PFSK-1 (cell line): ENCODE results near the gene EPB41L4B.

Experiments
- FOXP2 ChIP-seq: optimal IDR thresholded peaks from 2 replicates; pipeline ENCODE3; 2011; ENCODE audit warnings: borderline replicate concordance, control low read depth, inconsistent platforms; ENCODE audit not compliant: insufficient read depth; ENCODE audit errors: extremely low read length, extremely low read depth
- POLR2AphosphoS5 ChIP-seq: IDR thresholded peaks from 2 replicates; pipeline ENCODE4 v1.6.1; 2012; ENCODE audit warnings: low read depth, mild to moderate bottlenecking, control low read depth, low read length, moderate library complexity
- REST ChIP-seq, 2 experiments: IDR thresholded peaks; 2 replicates each; pipeline versions ENCODE4 v1.6.1 to v1.8.0; 2011 to 2012; ENCODE audit warnings: low read depth in 2 of 2, low read length in 2 of 2, control low read depth in 1 of 2, inconsistent platforms in 1 of 2, mild to moderate bottlenecking in 1 of 2, moderate library complexity in 1 of 2; ENCODE audit not compliant: insufficient read depth in 1 of 2
- SIN3A ChIP-seq: IDR thresholded peaks from 2 replicates; pipeline ENCODE4 v1.6.1; 2012; ENCODE audit warnings: mild to moderate bottlenecking, low read length, moderate library complexity, borderline replicate concordance; ENCODE audit not compliant: insufficient read depth
- TAF1 ChIP-seq: IDR thresholded peaks from 2 replicates; pipeline ENCODE4 v1.6.1; 2012; ENCODE audit warnings: low read length, control low read depth, borderline replicate concordance; ENCODE audit not compliant: insufficient read depth

EPB41L4B gene

DNA sequence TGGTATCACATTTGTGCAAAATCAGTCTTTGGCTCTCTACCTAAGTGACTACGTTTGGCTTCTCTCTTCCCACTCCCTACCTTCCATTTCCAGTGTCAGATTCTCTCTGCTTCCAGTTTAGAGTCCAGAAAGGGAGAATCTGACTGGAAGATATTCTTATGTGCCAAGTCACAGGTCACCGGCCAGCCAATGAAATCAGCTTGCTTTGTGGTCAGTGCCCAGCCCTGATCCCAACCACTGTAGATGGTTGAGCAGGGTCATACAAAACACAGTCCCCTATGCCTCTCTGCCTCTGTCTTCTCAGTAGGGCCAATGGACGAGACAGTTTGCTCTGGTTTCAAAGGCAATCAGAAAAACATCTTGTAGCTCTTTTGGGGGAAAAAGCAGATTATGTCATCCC is 15.6 kb upstream of the EPB41L4B start:
- no peak for TF ChIP-seq POLR2AphosphoS5
- TF ChIP-seq REST (IDR thresholded peaks at IDR 0.05; ENCODE audit: insufficient read depth in 1 of 2, low read depth in 2 of 2, low read length in 2 of 2) = no peak
- TF ChIP-seq FOXP2 = no peak
- no peak for TF ChIP-seq SIN3A
- no peak for TF ChIP-seq TAF1

- no peak for TF ChIP-seq TAF1
- TF ChIP-seq SIN3A = no peak
- no peak for TF ChIP-seq POLR2AphosphoS5
- TF ChIP-seq REST (IDR thresholded peaks at IDR 0.05; ENCODE audit: insufficient read depth in 1 of 2, low read depth in 2 of 2, low read length in 2 of 2) = no peak
- TF ChIP-seq FOXP2 = no peak
Observed at GRCh38 chr9:109335929-109336328, 15.1 kb upstream of the EPB41L4B start.

- TF ChIP-seq FOXP2 (no peak), TAF1 (no peak), SIN3A (no peak), POLR2AphosphoS5 (no peak), REST (IDR thresholded peaks at IDR 0.05; ENCODE audit: insufficient read depth in 1 of 2, low read depth in 2 of 2, low read length in 2 of 2) (no peak)
Observed at GRCh38 chr9:109335121-109335520, 14.3 kb upstream of the EPB41L4B start.

DNA sequence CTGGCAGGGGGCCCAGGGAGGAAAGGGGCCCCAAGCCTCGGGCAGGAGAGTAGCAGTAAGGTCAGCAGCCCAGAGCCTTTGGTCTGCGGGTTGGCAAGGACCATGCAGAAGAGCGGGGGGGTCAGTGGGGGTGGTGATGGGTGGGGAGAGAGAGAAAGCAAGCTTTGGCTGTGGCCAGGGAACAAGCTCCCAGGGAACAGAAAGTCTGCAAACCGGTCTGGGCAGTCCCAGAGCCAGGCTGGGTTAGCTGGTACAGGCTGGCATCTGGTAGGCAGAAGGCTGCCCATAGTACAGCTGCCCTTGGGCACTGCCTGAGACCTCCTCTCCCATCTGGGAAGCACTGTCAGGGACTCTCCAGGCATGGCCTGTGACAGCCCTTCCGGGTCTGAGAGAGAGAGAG is 10.5 kb upstream of the EPB41L4B start:
- no peak for TF ChIP-seq SIN3A
- no peak for TF ChIP-seq TAF1
- no peak for TF ChIP-seq POLR2AphosphoS5
- no peak for TF ChIP-seq REST (IDR thresholded peaks at IDR 0.05; ENCODE audit: insufficient read depth in 1 of 2, low read depth in 2 of 2, low read length in 2 of 2)
- no peak for TF ChIP-seq FOXP2
